RWPE1 (cell line): ENCODE measurements around the gene POFUT2.

Source experiments
- CTCF ChIA-PET: fragments of 350-600 bp; sonication (Branson Sonifier 250); formaldehyde crosslinking; extraction: SDS; loops from one replicate; lab custom pipeline; 2021; lab: Yijun Ruan, JAX
- POLR2A ChIA-PET: fragments of 400-600 bp; formaldehyde crosslinking; extraction: SDS; loops from one replicate; lab custom pipeline; 2020; ENCODE audit warnings: antibody characterized with exemption; ENCODE audit not compliant: low non-redundant PET; lab: Yijun Ruan, JAX
- DNase-seq: peaks from one replicate; pipeline ENCODE4 v3.0.0; 2012; ENCODE audit warnings: low spot score
- H3K27ac ChIP-seq: fragments of 450-650 bp; 2 replicates; pipeline ENCODE4 v1.5.1; 2017
- CTCF ChIP-seq: fragments of 450-650 bp; conservative IDR thresholded peaks from 2 replicates; pipeline ENCODE4 v1.5.1; 2017; ENCODE audit warnings: low read depth, mild to moderate bottlenecking

The POFUT2 gene

GRCh38 chr21:45277101-45278045, 10.3 kb downstream of the POFUT2 start:
- POLR2A ChIA-PET: no interaction called here
- no peak for TF ChIP-seq CTCF
- H3K27ac ChIP-seq: no peak overlapping the region
- CTCF ChIA-PET: no interaction called here
- DNase-seq: no peak

GRCh38 chr21:45276596-45276995, 11.1 kb downstream of the POFUT2 start:
- H3K27ac ChIP-seq: no peak overlapping the region
- no peak for TF ChIP-seq CTCF
- CTCF ChIA-PET: no interaction called here
- POLR2A ChIA-PET: no interaction called here
- DNase-seq: no peak

- ChIA-PET CTCF (interaction anchor here (0.5 kb wide), 1 partner anchor 131 kb away, joined by 3 read pairs; no protein-coding TSS in a partner anchor), POLR2A (no interaction called here)
- no peak overlapping the region for H3K27ac ChIP-seq
- DNase-seq: no peak
- TF ChIP-seq CTCF: no peak
Measured at GRCh38 chr21:45270306-45270821, 17.3 kb downstream of the POFUT2 start.

- DNase-seq: no peak
- POLR2A ChIA-PET: no interaction called here
- CTCF ChIA-PET: interaction anchor here (0.5 kb wide), 1 partner anchor 131 kb away, joined by 3 read pairs; no protein-coding TSS in a partner anchor
- TF ChIP-seq CTCF: no peak
- H3K27ac ChIP-seq: no peak overlapping the region
Measured at GRCh38 chr21:45269861-45270260, 17.8 kb downstream of the POFUT2 start.

GRCh38 chr21:45267390-45267760, 20.3 kb downstream of the POFUT2 start:
- TF ChIP-seq CTCF: no peak
- CTCF ChIA-PET: no interaction called here
- POLR2A ChIA-PET: no interaction called here
- no peak overlapping the region for H3K27ac ChIP-seq
- no peak for DNase-seq

GRCh38 chr21:45266518-45267389, 20.9 kb downstream of the POFUT2 start:
- POLR2A ChIA-PET: no interaction called here
- no peak for TF ChIP-seq CTCF
- CTCF ChIA-PET: no interaction called here
- H3K27ac ChIP-seq: no peak overlapping the region
- DNase-seq: no peak
